KOPT-K1 (cell line): Measurements from ENCODE around the gene POLR3K.

Source experiments
- H3K27ac ChIP-seq: fragments of 200-600 bp; sonication (generic); 2 replicates; pipeline ENCODE4 v1.5.1; 2016; ENCODE audit warnings: antibody characterized with exemption, mild to moderate bottlenecking, low read depth, low read length; ENCODE audit not compliant: poor library complexity, severe bottlenecking
- H3K36me3 ChIP-seq: fragments of 200-600 bp; sonication (generic); 2 replicates; pipeline ENCODE4 v1.5.1; 2017; ENCODE audit warnings: antibody characterized with exemption, mild to moderate bottlenecking, low read length, moderate library complexity; ENCODE audit not compliant: insufficient read depth
- H3K9me3 ChIP-seq: fragments of 200-600 bp; sonication (generic); 2 replicates; pipeline ENCODE4 v1.5.1; 2017; ENCODE audit warnings: antibody characterized with exemption, low read length, mild to moderate bottlenecking; ENCODE audit not compliant: insufficient read depth, poor library complexity, severe bottlenecking

POLR3K gene

DNA sequence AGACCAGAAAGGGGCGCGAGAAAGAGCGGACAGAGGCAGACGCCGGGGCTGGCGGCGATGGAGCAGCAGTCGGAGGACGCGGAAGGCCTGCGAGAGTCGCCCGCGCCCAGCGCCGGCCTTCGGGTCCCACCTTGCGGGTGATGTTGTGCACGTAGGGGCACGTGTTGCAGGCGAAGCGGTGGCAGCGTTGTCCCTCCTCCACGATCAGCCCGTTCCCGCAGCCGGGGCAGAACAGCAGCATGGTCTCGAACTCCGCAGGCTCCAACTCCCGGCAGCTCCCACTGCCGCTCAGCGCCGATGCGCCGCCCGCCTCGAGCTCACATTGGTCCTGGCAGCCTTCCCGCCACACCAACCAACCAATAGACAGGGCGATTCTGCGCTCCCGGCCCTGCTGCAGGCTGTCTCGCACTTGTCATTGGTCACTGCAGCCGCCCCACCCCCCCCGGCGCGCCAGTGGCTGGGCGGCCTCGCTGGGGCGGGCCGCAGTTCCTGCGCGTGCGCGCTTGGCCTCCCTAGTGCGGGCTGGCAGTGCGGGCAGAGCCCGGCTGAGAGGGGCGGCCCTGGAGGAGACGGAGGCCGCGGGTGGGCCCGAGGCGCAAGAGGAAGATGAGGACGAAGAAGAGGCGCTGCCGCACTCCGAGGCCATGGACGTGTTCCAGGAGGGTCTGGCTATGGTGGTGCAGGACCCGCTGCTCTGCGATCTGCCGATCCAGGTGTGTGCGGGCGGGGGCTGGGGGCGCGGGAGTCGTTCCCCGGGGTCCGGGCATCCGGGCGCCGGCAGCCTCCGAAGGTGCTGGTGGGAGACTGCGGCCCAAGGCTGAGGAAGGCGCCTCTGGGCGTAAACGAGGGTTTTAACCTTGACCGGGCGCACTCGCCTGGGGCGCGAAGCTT, at the start of gene POLR3K, which contains the start of gene SNRNP25:
Gene POLR3K, minus strand, starts transcription at position 263 of the 891 bp plus-strand sequence. Its CDS starts 22 bp downstream, at position 241.
Gene SNRNP25, plus strand, starts transcription at position 483 of the 891 bp plus-strand sequence. Its CDS starts 189 bp downstream, at position 672.
- H3K27ac ChIP-seq = peak within 1 kb of the TSS; percentile 78
- H3K9me3 ChIP-seq = no peaks in the 10 kb centered on the region
- peaks cover 66% of the 10 kb centered on the region for H3K36me3 ChIP-seq

DNA sequence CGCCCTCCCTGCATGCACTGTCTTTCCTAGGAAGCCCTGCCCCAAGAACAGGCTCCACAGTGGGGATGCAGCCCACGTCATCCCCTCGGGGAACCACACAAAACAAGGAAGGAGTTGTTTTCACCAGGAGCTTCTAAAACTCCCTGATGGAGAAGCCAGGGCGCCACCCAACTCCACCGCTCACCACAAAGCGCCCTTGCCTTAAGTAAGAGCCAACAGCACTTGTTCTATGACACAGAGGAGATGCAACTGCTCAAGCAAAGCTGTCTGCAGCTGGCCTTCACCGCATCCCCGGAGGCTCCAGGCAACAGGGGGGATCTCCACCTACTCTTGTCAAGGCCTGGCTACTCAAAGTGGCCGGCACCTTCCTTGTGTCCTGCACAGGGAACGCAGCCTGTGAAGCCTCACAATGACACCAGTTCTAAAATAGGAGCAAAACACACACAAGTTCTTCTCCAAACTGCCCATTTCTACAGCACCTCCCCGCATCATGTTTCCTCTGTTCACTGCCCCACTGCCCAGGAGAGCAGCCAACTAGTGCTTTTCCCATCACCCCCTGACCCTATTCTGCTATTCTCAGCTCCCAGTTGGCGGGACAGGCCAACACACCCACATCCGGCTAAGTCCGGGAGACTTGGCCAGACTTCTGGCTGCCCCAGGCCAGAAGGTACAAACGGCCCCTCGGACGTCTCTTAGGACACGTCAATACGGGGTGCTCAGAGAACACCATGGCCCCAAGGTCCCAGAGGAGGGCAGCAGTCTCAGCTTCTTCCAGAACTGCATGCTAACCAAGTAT, 48.9 kb upstream of the POLR3K start:
- H3K27ac ChIP-seq = no peak overlapping the region
- H3K36me3 ChIP-seq = peaks cover 45% of the 10 kb centered on the region
- H3K9me3 ChIP-seq = no peaks in the 10 kb centered on the region

GRCh38 chr16:101586-101985, 48.2 kb upstream of the POLR3K start:
- H3K36me3 ChIP-seq = peaks cover 41% of the 10 kb centered on the region
- no peaks in the 10 kb centered on the region for H3K9me3 ChIP-seq
- no peak overlapping the region for H3K27ac ChIP-seq

DNA sequence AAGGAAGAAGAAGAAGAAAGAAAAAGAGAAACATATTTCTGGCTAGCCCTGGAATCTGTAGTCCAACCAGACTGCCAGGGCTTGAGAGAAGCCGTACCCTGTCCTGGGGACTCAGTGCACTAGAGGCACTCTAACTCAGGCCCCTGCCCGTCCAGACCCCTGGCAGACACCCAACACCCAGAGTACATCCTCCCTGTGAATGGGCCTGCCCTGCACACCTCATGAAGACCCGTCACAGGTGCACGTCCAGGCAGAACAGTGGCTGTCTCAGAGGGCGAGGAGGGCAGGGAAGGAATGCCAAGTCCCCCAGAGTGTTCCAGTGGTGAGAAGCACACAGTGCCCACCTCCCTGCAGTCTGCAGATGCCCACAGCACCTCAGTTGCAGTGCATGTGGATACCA, 47.6 kb upstream of the POLR3K start:
- H3K36me3 ChIP-seq = peaks cover 39% of the 10 kb centered on the region
- H3K9me3 ChIP-seq = no peaks in the 10 kb centered on the region
- H3K27ac ChIP-seq = no peak overlapping the region

- peaks cover 31% of the 10 kb centered on the region for H3K36me3 ChIP-seq
- H3K9me3 ChIP-seq = no peaks in the 10 kb centered on the region
- H3K27ac ChIP-seq = no peak overlapping the region
Measured at GRCh38 chr16:97822-98221, 44.4 kb upstream of the POLR3K start.

GRCh38 chr16:96935-97381, 43.5 kb upstream of the POLR3K start:
- Histone ChIP-seq H3K27ac (no peak overlapping the region), H3K9me3 (no peaks in the 10 kb centered on the region)

DNA sequence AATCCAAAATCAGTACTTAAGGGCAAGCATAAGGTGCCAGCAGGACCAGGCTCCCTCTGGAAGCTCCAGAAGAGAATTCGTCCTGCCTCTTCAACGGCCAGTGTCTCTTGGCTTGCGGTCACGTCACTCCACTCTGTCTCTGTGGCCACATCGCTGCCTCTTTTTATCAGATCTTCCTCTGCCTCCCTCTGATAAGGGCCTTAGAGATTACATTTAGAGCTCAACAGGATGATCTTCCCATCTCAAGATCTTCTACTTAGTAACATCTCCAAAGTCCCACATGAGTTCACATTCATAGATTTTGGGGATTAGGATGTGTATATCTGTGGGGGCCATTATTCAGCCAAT, 41.5 kb upstream of the POLR3K start:
- peaks cover 55% of the 10 kb centered on the region for H3K36me3 ChIP-seq
- no peaks in the 10 kb centered on the region for H3K9me3 ChIP-seq
- no peak overlapping the region for H3K27ac ChIP-seq

More at GRCh38 chr16:96935-97381, 43.5 kb upstream of the POLR3K start:
- peaks cover 39% of the 10 kb centered on the region for H3K36me3 ChIP-seq

GRCh38 chr16:92431-93339, 39.3 kb upstream of the POLR3K start:
- Histone ChIP-seq H3K27ac (no peak overlapping the region), H3K9me3 (no peaks in the 10 kb centered on the region), H3K36me3 (peaks cover 67% of the 10 kb centered on the region)

DNA sequence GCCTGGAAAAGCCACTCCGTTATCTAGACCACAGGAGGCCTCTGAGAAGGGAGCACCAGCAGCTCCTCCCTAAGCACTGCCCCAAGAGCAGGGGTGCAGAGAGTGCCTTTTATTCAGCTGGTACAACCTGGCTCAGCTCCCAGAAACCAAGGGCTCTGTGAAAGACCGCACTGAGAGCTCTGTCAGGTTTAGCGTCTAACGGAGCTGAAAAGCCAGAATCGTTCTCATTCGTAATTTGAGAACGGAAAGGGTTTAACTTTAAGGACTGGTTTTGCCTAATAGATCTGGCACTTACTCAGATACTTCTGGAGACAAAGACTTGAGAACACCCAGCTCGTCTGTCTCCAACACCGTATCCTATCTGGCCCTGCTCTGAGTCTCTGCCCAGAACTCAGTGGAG, 38.1 kb upstream of the POLR3K start:
- H3K36me3 ChIP-seq = peaks cover 73% of the 10 kb centered on the region
- H3K27ac ChIP-seq = no peak overlapping the region
- H3K9me3 ChIP-seq = no peaks in the 10 kb centered on the region

DNA sequence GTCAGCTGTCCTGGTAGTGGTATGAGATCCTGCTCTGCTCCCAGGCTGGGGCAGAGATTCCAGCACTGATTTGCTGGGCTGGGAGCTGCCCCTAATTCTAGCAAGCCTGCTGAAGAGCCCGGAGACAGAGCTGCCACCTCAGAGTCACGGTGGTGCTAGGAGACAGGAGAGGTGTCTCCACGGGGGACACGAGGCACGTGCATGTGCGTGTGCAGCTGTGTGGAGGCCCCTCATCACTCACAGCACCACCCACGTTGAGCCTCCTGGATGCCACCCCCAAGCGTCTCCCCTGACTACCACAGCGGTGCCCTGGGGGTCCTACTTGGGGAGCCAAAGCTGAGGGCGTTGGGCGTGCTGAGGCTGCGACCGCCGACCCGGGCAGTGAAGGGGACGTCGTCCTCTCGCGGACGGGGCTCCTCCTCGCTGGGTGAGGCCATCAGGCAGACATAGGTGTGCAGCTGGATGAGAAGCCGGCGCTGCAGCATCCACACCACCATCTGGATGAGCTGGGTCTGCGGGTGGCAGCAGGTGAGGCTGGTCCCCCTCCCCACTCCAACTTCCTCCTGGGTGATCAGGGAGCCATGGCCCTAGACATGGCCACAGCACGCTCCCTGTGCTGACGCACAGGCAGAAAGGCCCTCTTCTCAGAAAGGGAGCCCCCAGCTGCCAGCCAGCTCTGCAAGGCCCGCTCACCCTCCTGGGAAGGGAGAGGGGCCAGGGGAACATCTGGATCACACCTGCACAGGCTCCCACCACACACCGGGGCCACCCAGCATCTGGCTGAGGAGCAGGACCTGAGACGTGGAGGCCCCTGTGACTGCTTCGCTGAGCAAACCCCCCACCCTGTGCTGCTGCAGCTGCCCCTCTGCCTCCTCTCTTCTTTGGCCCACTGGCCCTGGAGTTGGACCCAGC, 36.2 kb upstream of the POLR3K start:
- H3K27ac ChIP-seq = no peak overlapping the region
- H3K36me3 ChIP-seq = peaks cover 82% of the 10 kb centered on the region
- H3K9me3 ChIP-seq = no peaks in the 10 kb centered on the region

DNA sequence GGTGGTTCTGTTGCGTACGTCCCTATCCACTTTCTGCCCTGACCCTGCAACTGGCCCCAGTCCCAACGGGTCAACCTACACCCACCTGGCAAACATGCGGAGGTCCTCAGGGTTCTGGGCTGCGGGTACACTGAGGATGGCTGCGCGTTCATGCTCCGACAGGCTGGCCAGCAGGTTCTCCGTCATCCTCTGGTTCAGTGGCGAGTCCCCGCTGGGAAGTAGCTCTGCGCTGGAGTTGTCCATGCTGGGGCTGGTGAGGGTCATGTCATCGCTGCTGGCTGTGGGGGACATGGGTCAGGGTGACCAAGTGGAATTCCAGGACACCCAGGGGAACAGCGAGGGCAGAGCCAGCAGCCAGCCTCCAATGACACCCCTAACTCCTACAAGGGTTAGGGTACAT, 35.2 kb upstream of the POLR3K start:
- no peak overlapping the region for H3K27ac ChIP-seq
- peaks cover 86% of the 10 kb centered on the region for H3K36me3 ChIP-seq
- H3K9me3 ChIP-seq = no peaks in the 10 kb centered on the region

GRCh38 chr16:86483-86952, 33.1 kb upstream of the POLR3K start:
- Histone ChIP-seq H3K27ac (no peak overlapping the region), H3K9me3 (no peaks in the 10 kb centered on the region), H3K36me3 (peaks cover 80% of the 10 kb centered on the region)

- Histone ChIP-seq H3K27ac (no peak overlapping the region), H3K36me3 (peaks cover 78% of the 10 kb centered on the region)
Measured at GRCh38 chr16:85865-86264, 32.5 kb upstream of the POLR3K start.

DNA sequence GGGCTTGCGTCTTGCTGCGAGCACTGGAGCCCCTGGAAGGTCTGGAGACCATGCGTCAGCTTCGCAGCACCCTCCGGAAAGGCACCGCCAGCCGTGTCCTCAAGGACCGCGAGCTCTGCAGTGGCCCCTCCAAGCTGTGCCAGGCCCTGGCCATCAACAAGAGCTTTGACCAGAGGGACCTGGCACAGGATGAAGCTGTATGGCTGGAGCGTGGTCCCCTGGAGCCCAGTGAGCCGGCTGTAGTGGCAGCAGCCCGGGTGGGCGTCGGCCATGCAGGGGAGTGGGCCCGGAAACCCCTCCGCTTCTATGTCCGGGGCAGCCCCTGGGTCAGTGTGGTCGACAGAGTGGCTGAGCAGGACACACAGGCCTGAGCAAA, 32.0 kb upstream of the POLR3K start:
- peak overlapping the region; percentile 54 for H3K27ac ChIP-seq
- peaks cover 73% of the 10 kb centered on the region for H3K36me3 ChIP-seq
- H3K9me3 ChIP-seq = no peaks in the 10 kb centered on the region

More at GRCh38 chr16:85865-86264, 32.5 kb upstream of the POLR3K start:
- no peaks in the 10 kb centered on the region for H3K9me3 ChIP-seq
